ENCODE data around the gene KDM2A.

DNA sequence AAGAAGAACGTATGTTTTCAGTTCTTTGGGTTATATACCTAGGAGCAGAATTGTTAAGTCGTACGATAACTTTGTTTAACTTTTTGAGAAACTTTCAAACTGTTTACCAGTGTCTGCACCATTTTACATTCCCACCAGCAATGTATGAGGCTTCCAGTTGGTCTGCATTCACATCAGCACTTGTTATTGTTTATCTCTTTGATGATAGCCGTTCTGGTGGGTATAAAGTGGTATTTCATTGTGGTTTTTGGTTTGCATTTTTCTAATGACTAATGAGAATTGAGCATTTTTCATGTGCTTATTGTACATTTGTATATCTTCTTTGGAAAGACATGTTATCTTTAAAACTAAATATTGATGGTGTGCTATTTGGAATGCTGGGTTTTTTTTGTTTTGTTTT is 59.8 kb downstream of the KDM2A start:
- TF ChIP-seq CTCF (conservative IDR thresholded peaks at IDR 0.05; ENCODE audit: low read depth, low read length) (no peak), EZH2 (IDR thresholded peaks at IDR 0.05; ENCODE audit: low read length, unreplicated experiment) (no peak), EZH2phosphoT487 (IDR thresholded peaks at IDR 0.05; ENCODE audit: borderline replicate concordance, low read length) (no peak)
